H9 (cell line): ENCODE data around the gene HOXA4. TPM values are rescaled to one million over a fixed set of nuclear protein-coding genes. Genes with fewer than 3 reads are reported as not detected.

Source experiments
- DNase-seq: peaks from one replicate; pipeline ENCODE4 v3.0.0-alpha.2; 2017
- H2AFZ ChIP-seq: one replicate; pipeline ENCODE4 v1.6.1; 2013; ENCODE audit warnings: mild to moderate bottlenecking, low read length, control low read depth, moderate library complexity
- H2AK5ac ChIP-seq: 2 replicates; pipeline ENCODE4 v1.6.1; 2013; ENCODE audit warnings: low read length, control low read depth, mixed read lengths; ENCODE audit not compliant: insufficient read length
- H2BK120ac ChIP-seq: one replicate; pipeline ENCODE4 v1.6.1; 2013; ENCODE audit warnings: low read depth, mild to moderate bottlenecking, low read length, control low read depth, inconsistent platforms; ENCODE audit not compliant: poor library complexity, severe bottlenecking
- H2BK12ac ChIP-seq: 2 replicates; pipeline ENCODE4 v1.6.1; 2013; ENCODE audit warnings: low read length, control low read depth, mixed read lengths, low read depth; ENCODE audit not compliant: insufficient read length
- H2BK15ac ChIP-seq: 2 replicates; pipeline ENCODE4 v1.6.1; 2013; ENCODE audit warnings: low read depth, low read length, control low read depth
- H2BK20ac ChIP-seq: one replicate; pipeline ENCODE4 v1.6.1; 2013; ENCODE audit warnings: low read depth, mild to moderate bottlenecking, low read length, control low read depth, inconsistent platforms; ENCODE audit not compliant: poor library complexity, severe bottlenecking
- H2BK5ac ChIP-seq: 2 replicates; pipeline ENCODE4 v1.6.1; 2013; ENCODE audit warnings: low read length, control low read depth, mixed read lengths; ENCODE audit not compliant: insufficient read length
- H3K14ac ChIP-seq: 2 replicates; pipeline ENCODE4 v1.6.1; 2013; ENCODE audit warnings: low read length, control low read depth; ENCODE audit not compliant: insufficient read depth
- H3K18ac ChIP-seq: 2 replicates; pipeline ENCODE4 v1.6.1; 2013; ENCODE audit warnings: low read depth, mild to moderate bottlenecking, mixed read lengths, low read length, control low read depth; ENCODE audit not compliant: insufficient read length
- H3K23ac ChIP-seq: 2 replicates; pipeline ENCODE4 v1.6.1; 2013; ENCODE audit warnings: low read length, control low read depth, mixed read lengths, low read depth; ENCODE audit not compliant: insufficient read length
- H3K23me2 ChIP-seq: 2 replicates; pipeline ENCODE4 v1.6.1; 2013; ENCODE audit warnings: low read depth, mild to moderate bottlenecking, mixed read lengths, low read length, control low read depth; ENCODE audit not compliant: insufficient read length, poor library complexity, severe bottlenecking
- H3K27ac ChIP-seq: 2 replicates; pipeline ENCODE4 v1.5.1; 2013; ENCODE audit warnings: low read length, control low read depth, mixed read lengths, low read depth; ENCODE audit not compliant: insufficient read length
- H3K27me3 ChIP-seq: 2 replicates; pipeline ENCODE4 v1.6.1; 2013; ENCODE audit warnings: low read length, control low read depth, inconsistent platforms; ENCODE audit not compliant: insufficient read depth
- H3K4ac ChIP-seq: 2 replicates; pipeline ENCODE4 v1.6.1; 2013; ENCODE audit warnings: low read depth, mild to moderate bottlenecking, control low read depth, inconsistent platforms, low read length, moderate library complexity
- H3K4me1 ChIP-seq: 2 replicates; pipeline ENCODE4 v1.6.1; 2013; ENCODE audit warnings: low read length, control low read depth, inconsistent platforms; ENCODE audit not compliant: insufficient read depth
- H3K4me2 ChIP-seq: 2 replicates; pipeline ENCODE4 v1.6.1; 2013; ENCODE audit warnings: low read length, control low read depth, mixed read lengths; ENCODE audit not compliant: insufficient read length, insufficient read depth
- H3K56ac ChIP-seq: 2 replicates; pipeline ENCODE4 v1.6.1; 2013; ENCODE audit warnings: low read depth, mild to moderate bottlenecking, mixed read lengths, low read length, control low read depth; ENCODE audit not compliant: insufficient read length
- H3K79me1 ChIP-seq: 2 replicates; pipeline ENCODE4 v1.6.1; 2013; ENCODE audit warnings: low read depth, mild to moderate bottlenecking, moderate library complexity, low read length, control low read depth, inconsistent platforms; ENCODE audit not compliant: insufficient read depth, poor library complexity, severe bottlenecking
- H3K79me2 ChIP-seq: 2 replicates; pipeline ENCODE4 v1.6.1; 2013; ENCODE audit warnings: low read length, control low read depth, inconsistent platforms; ENCODE audit not compliant: insufficient read depth
- H3K9ac ChIP-seq: 2 replicates; pipeline ENCODE4 v1.6.1; 2013; ENCODE audit warnings: low read length, control low read depth, mixed read lengths; ENCODE audit not compliant: insufficient read length; ENCODE audit errors: extremely low read depth
- H3K9me3 ChIP-seq: one replicate; pipeline ENCODE4 v1.6.1; 2013; ENCODE audit warnings: low read depth, low read length, inconsistent platforms; ENCODE audit not compliant: control insufficient read depth
- H3T11ph ChIP-seq: one replicate; pipeline ENCODE4 v1.6.1; 2013; ENCODE audit warnings: mild to moderate bottlenecking, low read length, control low read depth, inconsistent platforms
- H4K20me1 ChIP-seq: one replicate; pipeline ENCODE4 v1.6.1; 2013; ENCODE audit not compliant: control insufficient read depth, insufficient read length, insufficient read depth
- H4K5ac ChIP-seq: 2 replicates; pipeline ENCODE4 v1.6.1; 2013; ENCODE audit warnings: low read depth, mild to moderate bottlenecking, mixed read lengths, low read length, control low read depth; ENCODE audit not compliant: insufficient read length
- H4K8ac ChIP-seq: replicated peaks from 2 replicates; pipeline ENCODE4 v1.6.1; 2013; ENCODE audit warnings: low read length, control low read depth, mixed read lengths, low read depth; ENCODE audit not compliant: insufficient read length
- H4K91ac ChIP-seq: 2 replicates; pipeline ENCODE4 v1.6.1; 2013; ENCODE audit warnings: low read depth, mild to moderate bottlenecking, moderate library complexity, mixed read lengths, low read length, control low read depth; ENCODE audit not compliant: insufficient read length
- H3K27ac Mint-ChIP-seq, 3 experiments: 2 replicates in 2 of 3; 3 replicates in 1 of 3; pipeline ENCODE4 v1.8.0; 2020 to 2021; ENCODE audit warnings: mixed read lengths in 3 of 3, mild to moderate bottlenecking in 1 of 3, moderate library complexity in 1 of 3
- H3K27me3 Mint-ChIP-seq: 2 replicates; pipeline ENCODE4 v1.8.0; 2021; ENCODE audit warnings: low read depth, mild to moderate bottlenecking, moderate library complexity, mixed read lengths
- H3K36me3 Mint-ChIP-seq, 3 experiments: 2 replicates in 2 of 3; 3 replicates in 1 of 3; pipeline ENCODE4 v1.8.0; 2020 to 2021; ENCODE audit warnings: low read depth in 3 of 3, mixed read lengths in 3 of 3; ENCODE audit not compliant: insufficient read depth in 1 of 3
- H3K4me1 Mint-ChIP-seq, 2 experiments: 2 replicates each; pipeline ENCODE4 v1.8.0; 2020; ENCODE audit warnings: mixed read lengths in 2 of 2
- H3K4me3 Mint-ChIP-seq, 2 experiments: 2 replicates in 1 of 2; 3 replicates in 1 of 2; pipeline ENCODE4 v1.8.0; 2020 to 2021; ENCODE audit warnings: mild to moderate bottlenecking in 2 of 2, mixed read lengths in 2 of 2, moderate library complexity in 1 of 2
- H3K9me3 Mint-ChIP-seq, 2 experiments: 2 replicates in 1 of 2; 3 replicates in 1 of 2; pipeline ENCODE4 v1.8.0; 2020; ENCODE audit warnings: mild to moderate bottlenecking in 2 of 2, mixed read lengths in 2 of 2, moderate library complexity in 1 of 2
- CTCF ChIP-seq: fragments of 200-600 bp; sonication (generic); conservative IDR thresholded peaks from 3 replicates; pipeline ENCODE4 v1.8.0; 2021; ENCODE audit warnings: antibody characterized with exemption, mild to moderate bottlenecking
- WGBS: extraction: QIAGEN DNeasy Blood & Tissue Kit; methylation state at CpG from one replicate; pipeline ENCODE4 v1.1.7; 2013; ENCODE audit warnings: missing lambda C conversion rate, low lambda C conversion rate, mixed read lengths; ENCODE audit not compliant: insufficient read length; ENCODE audit errors: extremely low coverage; 5-methylcytosine and 5-hydroxymethylcytosine counted together
- total RNA-seq: library from RNA; stranded (reverse); gene quantifications from 2 replicates; pipeline ENCODE4 v1.2.1, GENCODE V29; 2021

The HOXA4 gene
- total RNA-seq, 1 experiment from 2014 or later: not detected

GRCh38 chr7:27119412-27119911 is 11.1 kb downstream of the HOXA4 start:
- Mint-ChIP-seq H3K9me3 (peaks cover 5 to 8% of the 10 kb centered on the region in 2 experiments; a peak in 4 of 5 replicates), H3K36me3 (peaks cover 0 to 5% (median 0%) of the 10 kb centered on the region in 3 experiments; a peak in 1 of 7 replicates), H3K27ac (0 out of 7 replicates have a peak overlapping the region, but pooled peaks of 1 of the 3 experiments have one; percentile 27), H3K27me3 (peaks cover 100% of the 10 kb centered on the region), H3K4me1 (peaks cover 0 to 14% of the 10 kb centered on the region in 2 experiments; a peak in 1 of 4 replicates), H3K4me3 (no peak overlapping the region)
- Histone ChIP-seq H3K9ac (no peak overlapping the region), H4K91ac (no peak overlapping the region), H3T11ph (no peak overlapping the region), H3K4ac (no peak overlapping the region), H2AFZ (no peak overlapping the region), H2AK5ac (no peak overlapping the region), H3K79me2 (no peaks in the 10 kb centered on the region), H3K56ac (no peak overlapping the region), H2BK12ac (no peak overlapping the region), H2BK20ac (no peak overlapping the region), H3K23me2 (no peaks in the 10 kb centered on the region), H3K4me1 (no peaks in the 10 kb centered on the region), H3K14ac (no peak overlapping the region), H4K5ac (no peak overlapping the region), H4K8ac (no peak overlapping the region), H2BK15ac (no peak overlapping the region), H3K23ac (no peak overlapping the region), H4K20me1 (peaks cover 2% of the 10 kb centered on the region), H3K4me2 (no peak overlapping the region), H2BK120ac (no peak overlapping the region), H3K79me1 (no peaks in the 10 kb centered on the region), H3K9me3 (no peaks in the 10 kb centered on the region), H2BK5ac (no peak overlapping the region), H3K18ac (no peak overlapping the region), H3K27me3 (peaks cover 99% of the 10 kb centered on the region), H3K27ac (no peak overlapping the region)
- no peak for DNase-seq
- no peak for TF ChIP-seq CTCF
- WGBS: no CpG with 5 or more reads among the region's 1 CpG
